ENCODE measurements around the gene ZNF516.
A peak's percentile ranks its signal among the peaks of the same experiment; 100 is the strongest.

Gene ZNF516

GRCh38 chr18:76359909-76360308 is 135.1 kb downstream of the ZNF516 start:
- H3K4me3 ChIP-seq (ENCODE audit: low read depth, low read length), result no peak overlapping the region
- no peak for TF ChIP-seq CTCF (IDR thresholded peaks at IDR 0.05; ENCODE audit: control insufficient read depth, extremely low read depth, insufficient read depth)
- DNase-seq (ENCODE audit: low read depth), result no peak

DNA sequence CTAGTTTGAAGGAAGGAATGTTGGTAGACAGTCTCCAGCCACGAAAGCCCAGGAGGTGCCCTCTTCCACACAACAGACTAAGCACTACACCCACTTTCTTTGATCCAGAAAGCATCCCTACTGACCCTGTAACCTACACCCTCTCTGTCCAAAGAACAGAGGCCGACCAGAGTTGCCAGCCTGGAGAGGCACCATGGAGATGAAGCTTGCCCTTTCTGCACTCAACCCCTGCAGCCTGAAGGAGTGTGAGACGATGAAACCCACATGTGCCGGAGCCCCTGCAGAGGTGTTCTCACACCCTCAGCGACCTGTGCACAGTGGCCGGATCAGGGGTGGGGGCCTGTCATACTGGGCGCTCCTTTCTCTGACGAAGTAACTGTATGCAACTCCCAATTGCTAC is 136.3 kb downstream of the ZNF516 start:
- H3K4me3 ChIP-seq (ENCODE audit: low read depth, low read length), result no peak overlapping the region
- no peak for TF ChIP-seq CTCF (IDR thresholded peaks at IDR 0.05; ENCODE audit: control insufficient read depth, extremely low read depth, insufficient read depth)
- DNase-seq (ENCODE audit: low read depth), result no peak

DNA sequence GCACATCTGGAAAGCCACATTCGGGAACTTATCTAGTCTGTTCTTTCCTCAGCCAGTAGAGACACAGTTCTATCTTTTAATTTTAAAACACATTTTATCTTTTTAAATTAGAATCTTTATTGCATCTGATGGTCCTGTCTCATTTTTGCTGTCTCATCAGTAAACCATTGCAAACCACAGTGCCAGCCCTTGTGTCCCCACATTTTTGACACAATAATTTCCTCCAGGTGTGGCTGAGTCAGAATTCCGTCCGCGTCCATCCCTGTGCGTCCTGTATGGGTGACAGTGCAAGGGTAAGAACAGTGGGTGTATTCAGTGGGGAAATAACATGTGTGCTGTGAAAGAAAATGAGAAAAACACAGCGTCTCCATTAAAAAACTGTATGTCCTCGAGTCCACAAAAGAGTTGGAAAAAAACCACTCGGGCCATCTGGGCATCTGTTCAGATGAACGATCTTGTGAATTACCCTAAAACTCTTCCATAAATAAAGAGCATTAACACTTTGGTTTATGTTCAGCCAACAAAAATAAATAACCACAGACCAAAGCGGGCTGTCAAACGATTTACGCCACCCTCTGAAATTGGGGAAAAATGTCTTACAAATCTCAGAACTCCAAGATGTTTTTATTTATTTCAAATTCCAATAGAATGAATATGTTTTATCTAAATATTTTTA is 137.3 kb downstream of the ZNF516 start:
- no peak overlapping the region for H3K4me3 ChIP-seq (ENCODE audit: low read depth, low read length)
- TF ChIP-seq CTCF (IDR thresholded peaks at IDR 0.05; ENCODE audit: control insufficient read depth, extremely low read depth, insufficient read depth), result no peak
- DNase-seq (ENCODE audit: low read depth), result no peak

- TF ChIP-seq CTCF (IDR thresholded peaks at IDR 0.05; ENCODE audit: control insufficient read depth, extremely low read depth, insufficient read depth), result peak; percentile 36
- DNase-seq (ENCODE audit: low read depth), result no peak
- no peak overlapping the region for H3K4me3 ChIP-seq (ENCODE audit: low read depth, low read length)
Measured at GRCh38 chr18:76357174-76357573, 137.9 kb downstream of the ZNF516 start.

- no peak for TF ChIP-seq CTCF (IDR thresholded peaks at IDR 0.05; ENCODE audit: control insufficient read depth, extremely low read depth, insufficient read depth)
- no peak for DNase-seq (ENCODE audit: low read depth)
- no peak overlapping the region for H3K4me3 ChIP-seq (ENCODE audit: low read depth, low read length)
Measured at GRCh38 chr18:76356666-76357065, 138.4 kb downstream of the ZNF516 start.

GRCh38 chr18:76354348-76354747 is 140.7 kb downstream of the ZNF516 start:
- H3K4me3 ChIP-seq (ENCODE audit: low read depth, low read length), result no peak overlapping the region
- no peak for TF ChIP-seq CTCF (IDR thresholded peaks at IDR 0.05; ENCODE audit: control insufficient read depth, extremely low read depth, insufficient read depth)
- DNase-seq (ENCODE audit: low read depth), result no peak

- DNase-seq (ENCODE audit: low read depth), result no peak
- no peak for TF ChIP-seq CTCF (IDR thresholded peaks at IDR 0.05; ENCODE audit: control insufficient read depth, extremely low read depth, insufficient read depth)
- H3K4me3 ChIP-seq (ENCODE audit: low read depth, low read length), result no peak overlapping the region
Measured at GRCh38 chr18:76353500-76353899, 141.5 kb downstream of the ZNF516 start.
